Measurements from ENCODE around the gene PRTN3. TPM values are rescaled to one million over a fixed set of nuclear protein-coding genes. Genes with fewer than 3 reads are reported as not detected.
A peak's percentile ranks its signal among the peaks of the same experiment; 100 is the strongest.
"Not testable (repeated sequence)": the region's sequence is repeated elsewhere in the genome, so short reads cannot be mapped to it uniquely, and the experiment has no call there.

PRTN3 gene
- total RNA-seq, 2 donors from 2014 or later = not detected

- Mint-ChIP-seq H3K27me3 (peaks cover 17% of the 10 kb centered on the region), H3K36me3 (ENCODE audit: low read depth) (peaks cover 4% of the 10 kb centered on the region), H3K4me3 (no peak overlapping the region), H3K27ac (no peak overlapping the region), H3K4me1 (peaks cover 4% of the 10 kb centered on the region)
- DNase-seq (no peak), ATAC-seq (no peak)
- no peaks in the 10 kb centered on the region for H3K9me3 ChIP-seq (ENCODE audit: control insufficient read depth, low read length, poor library complexity, severe bottlenecking)
Measured at GRCh38 chr19:831407-832369, 9.1 kb upstream of the PRTN3 start.

- peaks cover 4% of the 10 kb centered on the region for H3K4me1 Mint-ChIP-seq
- H3K27ac Mint-ChIP-seq = no peak overlapping the region
- H3K4me3 Mint-ChIP-seq = no peak overlapping the region
- H3K27me3 Mint-ChIP-seq = peaks cover 25% of the 10 kb centered on the region
- H3K9me3 ChIP-seq (ENCODE audit: control insufficient read depth, low read length, poor library complexity, severe bottlenecking) = no peaks in the 10 kb centered on the region
- ATAC-seq = no peak
- DNase-seq = no peak
- H3K36me3 Mint-ChIP-seq (ENCODE audit: low read depth) = peaks cover 4% of the 10 kb centered on the region
Measured at GRCh38 chr19:834216-834615, 6.6 kb upstream of the PRTN3 start.

GRCh38 chr19:835210-835810 lies 5.5 kb upstream of the PRTN3 start:
- H3K27ac Mint-ChIP-seq = no peak overlapping the region
- ATAC-seq (no peak), DNase-seq (no peak)
- no peak overlapping the region for H3K4me3 Mint-ChIP-seq
- peaks cover 4% of the 10 kb centered on the region for H3K4me1 Mint-ChIP-seq
- H3K36me3 Mint-ChIP-seq (ENCODE audit: low read depth) = peaks cover 4% of the 10 kb centered on the region
- peaks cover 25% of the 10 kb centered on the region for H3K27me3 Mint-ChIP-seq
- no peaks in the 10 kb centered on the region for H3K9me3 ChIP-seq (ENCODE audit: control insufficient read depth, low read length, poor library complexity, severe bottlenecking)

DNA sequence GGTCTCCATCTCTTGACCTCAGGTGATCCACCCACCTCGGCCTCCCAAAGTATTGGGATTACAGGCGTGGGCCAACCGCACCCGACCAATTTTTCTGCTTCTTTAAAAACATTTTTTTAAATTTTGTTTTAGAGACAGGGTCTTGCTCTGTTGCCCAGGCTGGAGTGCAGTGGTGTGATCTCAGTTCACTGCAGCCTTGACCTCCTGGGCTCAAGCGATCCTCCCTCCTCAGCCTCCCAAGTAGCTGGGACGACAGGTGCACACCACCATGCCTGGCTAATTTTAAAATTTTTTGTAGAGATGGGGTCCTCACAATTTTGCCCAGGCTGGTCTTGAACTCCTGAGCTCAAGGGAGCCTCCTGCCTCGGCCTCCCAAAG lies 2.0 kb downstream of the PRTN3 start:
- DNase-seq; H3K9me3 ChIP-seq (ENCODE audit: control insufficient read depth, low read length, poor library complexity, severe bottlenecking); H3K27ac Mint-ChIP-seq; H3K36me3 Mint-ChIP-seq (ENCODE audit: low read depth); H3K4me3 Mint-ChIP-seq; H3K4me1 Mint-ChIP-seq; ATAC-seq: not testable (repeated sequence)
- peaks cover 29% of the 10 kb centered on the region for H3K27me3 Mint-ChIP-seq

DNA sequence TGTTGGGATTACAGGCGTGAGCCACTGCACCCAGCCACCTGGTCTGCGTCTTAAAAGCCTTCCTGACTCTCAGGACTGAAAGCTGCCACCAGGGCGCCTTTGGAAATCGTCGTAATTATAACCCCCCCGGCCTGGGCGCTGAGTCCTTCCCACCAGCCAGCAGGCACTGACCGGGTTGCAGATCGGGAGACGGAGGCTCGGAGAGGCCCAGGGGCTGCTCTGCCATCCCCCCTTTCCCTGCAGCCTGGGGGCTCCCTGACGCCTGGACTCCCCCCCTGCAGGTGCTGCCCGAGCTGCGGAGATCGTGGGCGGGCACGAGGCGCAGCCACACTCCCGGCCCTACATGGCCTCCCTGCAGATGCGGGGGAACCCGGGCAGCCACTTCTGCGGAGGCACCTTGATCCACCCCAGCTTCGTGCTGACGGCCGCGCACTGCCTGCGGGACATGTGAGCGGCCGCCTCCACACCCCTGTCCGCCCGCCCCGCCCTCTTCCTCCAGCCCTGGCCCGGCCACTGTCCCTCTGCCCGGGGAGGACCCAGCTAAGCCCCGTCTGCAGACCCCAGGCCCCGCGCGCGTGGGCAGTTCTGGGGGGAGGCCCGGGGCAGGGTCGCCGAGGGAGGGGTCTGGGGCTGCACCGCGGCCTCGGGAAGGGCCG lies 2.5 kb downstream of the PRTN3 start:
- Mint-ChIP-seq H3K27me3 (peaks cover 29% of the 10 kb centered on the region), H3K4me3 (no peak overlapping the region), H3K36me3 (ENCODE audit: low read depth) (peaks cover 3% of the 10 kb centered on the region), H3K4me1 (peaks cover 5% of the 10 kb centered on the region), H3K27ac (no peak overlapping the region)
- ATAC-seq (no peak), DNase-seq (no peak)
- no peaks in the 10 kb centered on the region for H3K9me3 ChIP-seq (ENCODE audit: control insufficient read depth, low read length, poor library complexity, severe bottlenecking)

- no peak overlapping the region for H3K27ac Mint-ChIP-seq
- H3K9me3 ChIP-seq (ENCODE audit: control insufficient read depth, low read length, poor library complexity, severe bottlenecking) = no peaks in the 10 kb centered on the region
- peaks cover 3% of the 10 kb centered on the region for H3K36me3 Mint-ChIP-seq (ENCODE audit: low read depth)
- no peak for DNase-seq
- ATAC-seq = no peak
- peak overlapping the region; percentile 75 for H3K4me3 Mint-ChIP-seq
- H3K4me1 Mint-ChIP-seq = peaks cover 5% of the 10 kb centered on the region
- H3K27me3 Mint-ChIP-seq = peaks cover 29% of the 10 kb centered on the region
Measured at GRCh38 chr19:843836-844545, 3.2 kb downstream of the PRTN3 start.

DNA sequence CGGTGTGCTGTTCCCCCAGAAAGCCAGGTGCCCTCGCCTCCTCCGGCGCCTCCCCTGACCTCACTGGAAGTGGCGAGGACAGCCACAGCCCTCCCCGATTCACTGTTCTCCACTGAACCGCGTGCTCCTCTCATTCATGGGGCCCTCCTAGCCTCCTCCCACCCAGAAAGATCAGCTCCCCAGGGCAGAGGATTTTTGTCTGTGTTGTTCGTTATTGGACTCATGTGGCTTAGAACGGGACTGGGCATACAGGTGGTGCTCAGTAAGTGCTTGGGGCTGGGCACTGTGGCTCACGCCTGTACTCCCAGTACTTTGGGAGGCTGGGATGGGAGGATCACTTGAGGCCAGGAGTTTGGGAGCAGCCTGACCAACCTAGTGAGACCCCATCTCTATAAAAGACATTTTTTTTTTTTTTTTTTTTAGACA lies 3.8 kb downstream of the PRTN3 start:
- Mint-ChIP-seq H3K27ac (no peak overlapping the region), H3K4me1 (peaks cover 5% of the 10 kb centered on the region), H3K4me3 (peak overlapping the region; percentile 75), H3K27me3 (peaks cover 31% of the 10 kb centered on the region), H3K36me3 (ENCODE audit: low read depth) (peaks cover 3% of the 10 kb centered on the region)
- ATAC-seq = peak; percentile 37
- no peak for DNase-seq
- no peaks in the 10 kb centered on the region for H3K9me3 ChIP-seq (ENCODE audit: control insufficient read depth, low read length, poor library complexity, severe bottlenecking)

GRCh38 chr19:845707-846521 lies 5.1 kb downstream of the PRTN3 start:
- DNase-seq (no peak), ATAC-seq (no peak)
- peaks cover 34% of the 10 kb centered on the region for H3K27me3 Mint-ChIP-seq
- H3K27ac Mint-ChIP-seq = no peak overlapping the region
- H3K9me3 ChIP-seq (ENCODE audit: control insufficient read depth, low read length, poor library complexity, severe bottlenecking) = no peaks in the 10 kb centered on the region
- H3K4me1 Mint-ChIP-seq = peaks cover 5% of the 10 kb centered on the region
- H3K4me3 Mint-ChIP-seq = peak overlapping the region; percentile 45
- peaks cover 3% of the 10 kb centered on the region for H3K36me3 Mint-ChIP-seq (ENCODE audit: low read depth)

- DNase-seq = no peak
- H3K9me3 ChIP-seq (ENCODE audit: control insufficient read depth, low read length, poor library complexity, severe bottlenecking) = no peaks in the 10 kb centered on the region
- Mint-ChIP-seq H3K4me1 (peaks cover 5% of the 10 kb centered on the region), H3K27me3 (peaks cover 24% of the 10 kb centered on the region), H3K27ac (no peak overlapping the region), H3K36me3 (ENCODE audit: low read depth) (peaks cover 3% of the 10 kb centered on the region), H3K4me3 (no peak overlapping the region)
- ATAC-seq = no peak
Measured at GRCh38 chr19:848386-848921, 7.7 kb downstream of the PRTN3 start.

- not testable (repeated sequence) for H3K9me3 ChIP-seq (ENCODE audit: control insufficient read depth, low read length, poor library complexity, severe bottlenecking); H3K4me3 Mint-ChIP-seq; H3K36me3 Mint-ChIP-seq (ENCODE audit: low read depth); ATAC-seq; H3K4me1 Mint-ChIP-seq; DNase-seq; H3K27ac Mint-ChIP-seq
- H3K27me3 Mint-ChIP-seq = peaks cover 24% of the 10 kb centered on the region
Measured at GRCh38 chr19:849195-849594, 8.4 kb downstream of the PRTN3 start.

DNA sequence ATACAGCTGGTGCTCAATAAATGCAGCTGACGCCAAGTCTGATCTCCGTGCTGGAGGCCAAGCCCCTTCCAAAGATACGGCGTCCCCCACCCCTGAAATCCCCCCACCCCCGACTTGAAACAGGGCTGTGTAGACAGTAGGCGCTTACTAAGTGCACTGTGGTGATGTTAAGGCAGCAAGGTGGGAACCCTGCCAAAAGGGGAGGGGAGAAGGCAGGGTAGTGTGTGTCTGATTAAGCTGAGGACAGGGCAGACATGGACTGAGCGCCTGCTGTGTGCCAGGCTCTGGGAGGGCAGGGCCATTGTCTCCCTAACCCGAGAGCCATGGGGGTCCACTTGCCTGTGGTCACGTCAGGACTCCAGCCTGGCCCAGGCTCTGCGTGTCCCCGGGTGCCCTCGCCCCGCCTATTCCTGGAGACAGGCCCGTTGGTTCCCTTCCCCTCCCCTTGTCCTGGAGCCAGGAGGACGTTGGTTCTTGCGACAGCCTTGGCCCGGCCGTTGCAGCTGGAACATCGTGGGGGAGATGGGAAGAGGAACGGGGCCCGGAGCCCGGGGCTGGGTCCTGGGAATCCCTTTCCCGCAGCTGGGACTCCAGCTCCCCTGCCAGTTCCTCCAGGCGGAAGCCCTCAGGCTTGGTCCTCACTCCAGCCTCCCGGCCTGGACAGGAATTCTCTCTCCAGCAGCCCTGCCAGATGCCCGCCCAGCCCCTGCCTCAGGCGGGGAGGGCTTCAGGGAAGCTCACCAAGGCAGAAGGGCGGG lies 9.6 kb downstream of the PRTN3 start:
- DNase-seq = no peak
- no peak overlapping the region for H3K4me3 Mint-ChIP-seq
- peaks cover 18% of the 10 kb centered on the region for H3K27me3 Mint-ChIP-seq
- H3K4me1 Mint-ChIP-seq = peaks cover 2% of the 10 kb centered on the region
- ATAC-seq = no peak
- H3K27ac Mint-ChIP-seq = no peak overlapping the region
- no peaks in the 10 kb centered on the region for H3K9me3 ChIP-seq (ENCODE audit: control insufficient read depth, low read length, poor library complexity, severe bottlenecking)
- peaks cover 3% of the 10 kb centered on the region for H3K36me3 Mint-ChIP-seq (ENCODE audit: low read depth)

- no peak for ATAC-seq
- peaks cover 12% of the 10 kb centered on the region for H3K27me3 Mint-ChIP-seq
- H3K4me3 Mint-ChIP-seq = no peak overlapping the region
- DNase-seq = no peak
- H3K36me3 Mint-ChIP-seq (ENCODE audit: low read depth) = peaks cover 3% of the 10 kb centered on the region
- no peaks in the 10 kb centered on the region for H3K9me3 ChIP-seq (ENCODE audit: control insufficient read depth, low read length, poor library complexity, severe bottlenecking)
- H3K4me1 Mint-ChIP-seq = peaks cover 2% of the 10 kb centered on the region
- no peak overlapping the region for H3K27ac Mint-ChIP-seq
Measured at GRCh38 chr19:850979-851335, 10.2 kb downstream of the PRTN3 start.

All from T-helper 17 cell (primary cell).